ENCODE data around the gene VGLL4.

VGLL4 gene

DNA sequence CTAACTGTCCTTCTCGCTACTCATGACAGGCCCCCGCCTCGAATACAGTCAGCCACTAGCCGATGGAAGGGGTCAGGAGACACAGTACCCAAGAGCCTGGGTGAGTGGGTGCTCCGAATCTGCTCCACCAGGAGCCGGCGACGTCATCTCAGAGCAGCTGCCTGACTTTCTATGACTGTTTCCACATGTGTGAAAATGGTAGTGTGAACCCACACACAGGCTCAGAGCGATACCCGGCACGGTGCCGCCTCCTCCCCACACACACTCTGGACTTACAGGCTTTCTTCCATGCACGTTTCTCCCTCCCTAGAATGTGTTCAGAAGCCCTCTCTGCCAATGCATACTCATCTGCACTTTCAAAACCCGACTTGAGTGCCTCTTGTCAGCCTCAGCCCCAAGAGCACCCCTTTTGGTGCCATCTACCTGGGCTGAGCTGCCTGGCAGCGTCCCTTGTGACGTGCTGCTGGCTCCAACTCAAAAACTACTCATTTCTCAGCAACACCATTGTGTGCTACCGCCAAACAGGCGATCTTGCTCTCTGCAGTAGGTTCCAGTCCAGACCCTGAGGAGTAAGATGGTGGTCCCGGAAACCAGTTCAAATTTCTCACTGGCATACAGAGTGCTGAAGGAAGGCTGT lies 29.7 kb downstream of the VGLL4 start:
- no peak for TF ChIP-seq TCF12 (IDR thresholded peaks at IDR 0.05; ENCODE audit: low read depth)

DNA sequence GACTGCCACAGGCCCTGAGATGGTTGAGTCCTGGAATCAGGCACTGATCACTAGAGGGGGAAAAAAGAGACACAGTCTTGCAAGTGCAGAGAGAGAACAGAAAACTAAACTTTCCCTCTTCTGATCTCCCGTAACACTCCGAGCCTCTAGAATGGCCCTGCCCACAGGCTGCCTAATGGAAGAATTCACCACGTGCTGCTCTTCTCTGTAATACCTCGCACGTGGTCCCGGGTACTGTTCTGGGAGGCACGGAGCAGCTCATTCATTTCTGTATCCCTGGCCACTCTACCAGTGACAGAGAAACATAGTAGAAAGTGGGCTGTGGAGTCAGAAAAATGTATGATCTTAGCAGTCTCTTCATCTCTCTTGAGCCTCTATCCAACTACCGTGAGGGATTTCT lies 30.4 kb downstream of the VGLL4 start:
- TF ChIP-seq RAD21 (IDR thresholded peaks at IDR 0.05; ENCODE audit: low read depth) (no peak), EGR1 (IDR thresholded peaks at IDR 0.05) (no peak), NFIC (IDR thresholded peaks at IDR 0.05) (no peak), CREB1 (IDR thresholded peaks at IDR 0.05; ENCODE audit: low read depth) (no peak), ZBTB7A (IDR thresholded peaks at IDR 0.05; ENCODE audit: low read depth) (no peak), TAF1 (IDR thresholded peaks at IDR 0.05; ENCODE audit: low read depth) (no peak), EP300 (IDR thresholded peaks at IDR 0.05; ENCODE audit: borderline replicate concordance) (no peak), YY1 (IDR thresholded peaks at IDR 0.05; ENCODE audit: low read depth) (no peak), FOXM1 (IDR thresholded peaks at IDR 0.05; ENCODE audit: borderline replicate concordance, low read depth) (no peak), TEAD4 (IDR thresholded peaks at IDR 0.05) (no peak), TCF12 (IDR thresholded peaks at IDR 0.05; ENCODE audit: low read depth) (no peak), CEBPB (IDR thresholded peaks at IDR 0.05) (no peak)
- TF ChIP-seq, protein P1, sequence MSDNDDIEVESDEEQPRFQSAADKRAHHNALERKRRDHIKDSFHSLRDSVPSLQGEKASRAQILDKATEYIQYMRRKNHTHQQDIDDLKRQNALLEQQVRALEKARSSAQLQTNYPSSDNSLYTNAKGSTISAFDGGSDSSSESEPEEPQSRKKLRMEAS (IDR thresholded peaks at IDR 0.05), result no peak
- TF ChIP-seq, protein P2, sequence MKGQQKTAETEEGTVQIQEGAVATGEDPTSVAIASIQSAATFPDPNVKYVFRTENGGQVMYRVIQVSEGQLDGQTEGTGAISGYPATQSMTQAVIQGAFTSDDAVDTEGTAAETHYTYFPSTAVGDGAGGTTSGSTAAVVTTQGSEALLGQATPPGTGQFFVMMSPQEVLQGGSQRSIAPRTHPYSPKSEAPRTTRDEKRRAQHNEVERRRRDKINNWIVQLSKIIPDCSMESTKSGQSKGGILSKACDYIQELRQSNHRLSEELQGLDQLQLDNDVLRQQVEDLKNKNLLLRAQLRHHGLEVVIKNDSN (IDR thresholded peaks at IDR 0.05), result no peak
- TF ChIP-seq, protein P3, sequence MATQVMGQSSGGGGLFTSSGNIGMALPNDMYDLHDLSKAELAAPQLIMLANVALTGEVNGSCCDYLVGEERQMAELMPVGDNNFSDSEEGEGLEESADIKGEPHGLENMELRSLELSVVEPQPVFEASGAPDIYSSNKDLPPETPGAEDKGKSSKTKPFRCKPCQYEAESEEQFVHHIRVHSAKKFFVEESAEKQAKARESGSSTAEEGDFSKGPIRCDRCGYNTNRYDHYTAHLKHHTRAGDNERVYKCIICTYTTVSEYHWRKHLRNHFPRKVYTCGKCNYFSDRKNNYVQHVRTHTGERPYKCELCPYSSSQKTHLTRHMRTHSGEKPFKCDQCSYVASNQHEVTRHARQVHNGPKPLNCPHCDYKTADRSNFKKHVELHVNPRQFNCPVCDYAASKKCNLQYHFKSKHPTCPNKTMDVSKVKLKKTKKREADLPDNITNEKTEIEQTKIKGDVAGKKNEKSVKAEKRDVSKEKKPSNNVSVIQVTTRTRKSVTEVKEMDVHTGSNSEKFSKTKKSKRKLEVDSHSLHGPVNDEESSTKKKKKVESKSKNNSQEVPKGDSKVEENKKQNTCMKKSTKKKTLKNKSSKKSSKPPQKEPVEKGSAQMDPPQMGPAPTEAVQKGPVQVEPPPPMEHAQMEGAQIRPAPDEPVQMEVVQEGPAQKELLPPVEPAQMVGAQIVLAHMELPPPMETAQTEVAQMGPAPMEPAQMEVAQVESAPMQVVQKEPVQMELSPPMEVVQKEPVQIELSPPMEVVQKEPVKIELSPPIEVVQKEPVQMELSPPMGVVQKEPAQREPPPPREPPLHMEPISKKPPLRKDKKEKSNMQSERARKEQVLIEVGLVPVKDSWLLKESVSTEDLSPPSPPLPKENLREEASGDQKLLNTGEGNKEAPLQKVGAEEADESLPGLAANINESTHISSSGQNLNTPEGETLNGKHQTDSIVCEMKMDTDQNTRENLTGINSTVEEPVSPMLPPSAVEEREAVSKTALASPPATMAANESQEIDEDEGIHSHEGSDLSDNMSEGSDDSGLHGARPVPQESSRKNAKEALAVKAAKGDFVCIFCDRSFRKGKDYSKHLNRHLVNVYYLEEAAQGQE (IDR thresholded peaks at IDR 0.05; ENCODE audit: low read depth), result no peak

DNA sequence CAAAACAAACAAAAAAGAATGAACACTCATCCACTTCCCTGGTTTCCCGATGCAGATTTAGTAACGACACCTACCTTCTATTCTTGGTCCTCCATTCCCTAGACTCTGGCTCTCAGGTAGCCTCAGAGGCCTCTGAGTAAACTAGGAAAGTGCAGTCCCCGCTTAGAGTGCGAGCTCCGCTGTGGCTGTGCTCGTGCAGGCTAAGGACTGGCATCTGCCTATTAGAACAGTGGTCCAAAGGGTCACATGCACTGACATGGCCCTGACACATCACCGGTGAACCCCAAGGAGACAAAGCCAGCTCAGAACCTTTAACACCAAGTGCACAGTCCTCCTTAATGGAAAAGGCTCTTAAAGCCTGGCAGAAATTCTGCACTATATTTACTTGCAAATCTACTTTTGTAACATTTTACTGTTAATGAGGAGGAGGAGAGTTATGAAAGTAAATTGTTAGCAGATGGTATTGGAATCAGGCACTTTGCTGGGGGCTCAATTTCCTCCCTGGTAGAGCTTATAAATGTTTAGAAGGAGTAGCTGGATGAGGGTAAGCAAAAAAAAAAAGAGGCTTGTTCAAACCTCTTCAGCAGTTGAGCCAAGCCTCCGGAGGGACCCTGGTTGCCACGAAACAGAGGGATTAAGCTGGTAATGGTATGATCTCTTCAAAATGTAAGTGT lies 31.1 kb downstream of the VGLL4 start:
- TF ChIP-seq, protein P3 (IDR thresholded peaks at IDR 0.05; ENCODE audit: low read depth), result no peak

DNA sequence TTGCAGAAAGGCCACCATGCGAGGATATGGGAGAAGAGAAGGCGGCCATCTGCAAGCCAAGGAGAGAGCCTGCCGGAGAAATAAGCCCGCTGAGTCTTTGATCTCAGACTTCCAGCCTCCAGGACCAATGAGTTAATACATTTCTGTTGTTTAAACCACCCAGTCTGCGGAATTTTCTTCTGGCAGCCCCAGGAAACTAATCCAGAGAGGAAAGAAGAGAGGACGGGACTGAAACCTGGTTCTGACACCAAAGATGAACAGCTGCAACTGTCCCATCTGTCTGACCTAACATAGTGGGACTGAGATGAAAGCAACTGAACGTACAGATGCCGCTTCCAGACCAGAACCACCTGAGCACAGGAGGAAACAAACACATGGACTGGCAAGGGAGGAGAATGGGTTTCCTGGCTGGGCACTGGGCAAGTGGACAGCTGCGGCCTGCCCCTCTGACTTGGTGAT lies 32.3 kb downstream of the VGLL4 start:
- no peak for TF ChIP-seq YY1 (IDR thresholded peaks at IDR 0.05; ENCODE audit: low read depth)
- TF ChIP-seq, protein P1 (IDR thresholded peaks at IDR 0.05), result no peak
- TF ChIP-seq TEAD4 (IDR thresholded peaks at IDR 0.05), result no peak
- no peak for TF ChIP-seq FOXM1 (IDR thresholded peaks at IDR 0.05; ENCODE audit: borderline replicate concordance, low read depth)
- TF ChIP-seq EGR1 (IDR thresholded peaks at IDR 0.05), result no peak
- TF ChIP-seq RAD21 (IDR thresholded peaks at IDR 0.05; ENCODE audit: low read depth), result no peak
- TF ChIP-seq EP300 (IDR thresholded peaks at IDR 0.05; ENCODE audit: borderline replicate concordance), result no peak
- TF ChIP-seq ZBTB7A (IDR thresholded peaks at IDR 0.05; ENCODE audit: low read depth), result no peak
- no peak for TF ChIP-seq TAF1 (IDR thresholded peaks at IDR 0.05; ENCODE audit: low read depth)
- no peak for TF ChIP-seq TCF12 (IDR thresholded peaks at IDR 0.05; ENCODE audit: low read depth)
- TF ChIP-seq, protein P3 (IDR thresholded peaks at IDR 0.05; ENCODE audit: low read depth), result no peak
- TF ChIP-seq, protein P2 (IDR thresholded peaks at IDR 0.05), result no peak
- TF ChIP-seq CREB1 (IDR thresholded peaks at IDR 0.05; ENCODE audit: low read depth), result no peak
- no peak for TF ChIP-seq CEBPB (IDR thresholded peaks at IDR 0.05)
- TF ChIP-seq NFIC (IDR thresholded peaks at IDR 0.05), result no peak

All from Ishikawa (cell line).